Uterus (tissue), 4 donors: ENCODE measurements around the gene ZFAND3. TPM values are rescaled to one million over a fixed set of nuclear protein-coding genes. Genes with fewer than 3 reads are reported as not detected.

Source experiments
- DNase-seq, 2 donors: peaks; one replicate each; pipeline ENCODE4 v3.0.0-alpha.2; 2019 to 2020
- H3K27ac ChIP-seq, 2 donors: fragments of 200-600 bp; sonication (generic); 1 replicate in 1 of 2; 2 replicates in 1 of 2; pipeline ENCODE4 v1.5.1; 2016 to 2018
- H3K27me3 ChIP-seq, 2 donors: fragments of 200-600 bp; sonication (generic); one replicate each; pipeline ENCODE4 v1.5.1; 2018 to 2019; ENCODE audit warnings: control low read depth in 1 of 2
- H3K36me3 ChIP-seq, 2 donors: fragments of 200-600 bp; sonication (generic); one replicate each; pipeline ENCODE4 v1.5.1; 2019; ENCODE audit warnings: control low read depth in 1 of 2
- H3K4me1 ChIP-seq, 2 donors: fragments of 200-600 bp; sonication (generic); one replicate each; pipeline ENCODE4 v1.5.1; 2018 to 2019; ENCODE audit warnings: control low read depth in 1 of 2
- H3K4me3 ChIP-seq, 2 donors: fragments of 200-600 bp; sonication (generic); 1 replicate in 1 of 2; 2 replicates in 1 of 2; pipeline ENCODE4 v1.5.1; 2018 to 2019; ENCODE audit warnings: mild to moderate bottlenecking in 1 of 2
- H3K9me3 ChIP-seq, 2 donors: fragments of 200-600 bp; sonication (generic); one replicate each; pipeline ENCODE4 v1.5.1; 2019; ENCODE audit warnings: control low read depth in 1 of 2
- POLR2A ChIP-seq, 2 donors: fragments of 450-650 bp; IDR thresholded peaks; one replicate each; pipeline ENCODE4 v1.6.1; 2016; ENCODE audit warnings: antibody characterized with exemption in 2 of 2, mild to moderate bottlenecking in 1 of 2, moderate library complexity in 1 of 2
- intact Hi-C: fragments of 100-400 bp; cut with DNase I; formaldehyde crosslinking; loops from one replicate; pipeline ENCODE4 v1.15.1; 2023; ENCODE audit warnings: low total_unique reads
- total RNA-seq, 4 donors: library from RNA; depleted of rRNA in 3 of 4; stranded (reverse); fragments of >200 nt in 3 of 4; gene quantifications; one replicate each; pipeline versions ENCODE4 v1.1.0 to v1.2.4, GENCODE V29; 2014 to 2023
- TF ChIP-seq, protein P1 (sequence below), 4 experiments: fragments of 200-600 bp in 2 of 4; fragments of 450-650 bp in 2 of 4; sonication (generic) in 2 of 4; IDR thresholded peaks; one replicate each; pipeline ENCODE4 v1.5.1; 2016 to 2019; ENCODE audit warnings: antibody characterized with exemption in 4 of 4, mild to moderate bottlenecking in 2 of 4, moderate library complexity in 1 of 4
- donor health status: DM: yes; HTN: yes; CAD: no.

Gene ZFAND3
- total RNA-seq, 4 donors from 2014 or later = 5.0 to 81.9 (median 54.6) TPM

DNA sequence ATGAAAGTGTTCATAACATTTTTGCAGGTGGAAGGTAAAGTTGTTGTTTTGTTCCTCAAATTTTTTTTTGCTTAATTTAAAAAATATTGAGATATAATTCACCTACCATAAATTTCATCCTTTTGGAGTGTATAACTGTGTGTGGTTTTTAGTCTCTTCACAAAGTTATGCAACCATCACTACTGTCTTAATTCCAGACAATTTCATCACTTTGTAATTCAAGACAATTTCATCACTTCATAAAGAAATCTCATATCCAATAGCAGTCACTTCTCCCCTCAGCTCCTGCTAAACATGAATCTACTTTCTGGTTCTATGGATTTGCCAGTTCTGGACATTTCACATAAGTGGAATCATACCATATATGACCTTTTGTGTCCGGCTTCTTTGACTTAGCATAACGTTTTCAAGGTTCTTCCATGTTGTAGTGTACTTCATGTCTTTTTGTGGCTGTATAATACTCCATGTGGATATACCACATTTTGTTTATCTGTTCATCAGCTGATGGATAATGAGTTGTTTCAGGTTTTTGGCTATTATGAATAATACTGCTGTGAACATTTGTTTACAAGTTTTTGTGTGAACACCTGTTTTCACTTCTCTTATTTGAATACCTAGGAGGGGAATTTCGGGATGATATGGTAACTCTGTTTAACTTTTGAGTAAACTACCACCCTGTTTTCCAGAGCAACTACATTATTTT, 18.8 kb downstream of the ZFAND3 start:
- Histone ChIP-seq H3K27ac (no peak overlapping the region), H3K4me1 (no peaks in the 10 kb centered on the region), H3K27me3 (no peaks in the 10 kb centered on the region), H3K36me3 (no peaks in the 10 kb centered on the region), H3K4me3 (no peak overlapping the region), H3K9me3 (no peaks in the 10 kb centered on the region)
- TF ChIP-seq, protein P1, sequence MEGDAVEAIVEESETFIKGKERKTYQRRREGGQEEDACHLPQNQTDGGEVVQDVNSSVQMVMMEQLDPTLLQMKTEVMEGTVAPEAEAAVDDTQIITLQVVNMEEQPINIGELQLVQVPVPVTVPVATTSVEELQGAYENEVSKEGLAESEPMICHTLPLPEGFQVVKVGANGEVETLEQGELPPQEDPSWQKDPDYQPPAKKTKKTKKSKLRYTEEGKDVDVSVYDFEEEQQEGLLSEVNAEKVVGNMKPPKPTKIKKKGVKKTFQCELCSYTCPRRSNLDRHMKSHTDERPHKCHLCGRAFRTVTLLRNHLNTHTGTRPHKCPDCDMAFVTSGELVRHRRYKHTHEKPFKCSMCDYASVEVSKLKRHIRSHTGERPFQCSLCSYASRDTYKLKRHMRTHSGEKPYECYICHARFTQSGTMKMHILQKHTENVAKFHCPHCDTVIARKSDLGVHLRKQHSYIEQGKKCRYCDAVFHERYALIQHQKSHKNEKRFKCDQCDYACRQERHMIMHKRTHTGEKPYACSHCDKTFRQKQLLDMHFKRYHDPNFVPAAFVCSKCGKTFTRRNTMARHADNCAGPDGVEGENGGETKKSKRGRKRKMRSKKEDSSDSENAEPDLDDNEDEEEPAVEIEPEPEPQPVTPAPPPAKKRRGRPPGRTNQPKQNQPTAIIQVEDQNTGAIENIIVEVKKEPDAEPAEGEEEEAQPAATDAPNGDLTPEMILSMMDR (IDR thresholded peaks at IDR 0.05) = no peak
- TF ChIP-seq POLR2A (IDR thresholded peaks at IDR 0.05) = no peak
- intact Hi-C loops = no loop called here
- DNase-seq = no peak

DNA sequence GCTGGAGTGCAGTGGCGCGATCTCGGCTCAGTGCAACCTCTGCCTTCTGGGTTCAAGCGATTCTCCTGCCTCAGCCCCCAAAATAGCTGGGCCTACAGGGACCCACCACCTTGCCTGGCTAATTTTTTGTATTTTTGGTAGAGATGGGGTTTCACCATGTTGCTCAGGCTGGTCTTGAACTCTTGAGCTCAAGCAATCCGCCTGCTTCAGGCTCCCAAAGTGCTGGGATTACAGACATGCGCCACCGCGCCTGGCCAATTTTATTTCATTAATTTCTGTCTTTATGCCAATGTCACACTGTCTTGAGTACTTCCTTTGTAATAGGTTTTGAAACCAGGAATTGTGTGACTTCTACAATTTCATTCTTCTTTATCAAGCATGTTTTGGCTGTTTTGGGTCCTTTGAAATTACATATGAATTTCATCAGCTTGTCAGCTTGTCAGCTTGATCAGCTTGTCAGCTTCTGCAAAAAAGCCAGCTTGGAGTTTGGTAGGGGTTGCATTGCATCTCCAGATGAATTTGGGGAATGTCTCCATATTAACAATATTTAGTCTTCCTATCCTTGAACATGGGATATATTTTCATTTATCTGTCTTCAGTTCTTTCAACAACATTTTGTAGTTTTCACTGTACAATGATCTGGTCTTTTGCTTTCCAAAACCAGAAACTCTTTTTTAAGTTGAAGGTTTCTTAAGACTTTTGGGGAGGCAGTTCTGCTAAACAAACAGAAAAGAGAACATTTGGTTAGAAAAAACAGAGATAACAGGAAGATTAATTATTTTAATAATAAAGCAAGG, 20.8 kb downstream of the ZFAND3 start:
- intact Hi-C loops = no loop called here
- H3K27ac ChIP-seq = no peak overlapping the region
- no peaks in the 10 kb centered on the region for H3K9me3 ChIP-seq
- TF ChIP-seq, protein P1 (IDR thresholded peaks at IDR 0.05) = no peak
- TF ChIP-seq POLR2A (IDR thresholded peaks at IDR 0.05) = no peak
- DNase-seq = no peak
- no peak overlapping the region for H3K4me3 ChIP-seq
- H3K36me3 ChIP-seq = no peaks in the 10 kb centered on the region
- no peaks in the 10 kb centered on the region for H3K4me1 ChIP-seq
- H3K27me3 ChIP-seq = no peaks in the 10 kb centered on the region

DNA sequence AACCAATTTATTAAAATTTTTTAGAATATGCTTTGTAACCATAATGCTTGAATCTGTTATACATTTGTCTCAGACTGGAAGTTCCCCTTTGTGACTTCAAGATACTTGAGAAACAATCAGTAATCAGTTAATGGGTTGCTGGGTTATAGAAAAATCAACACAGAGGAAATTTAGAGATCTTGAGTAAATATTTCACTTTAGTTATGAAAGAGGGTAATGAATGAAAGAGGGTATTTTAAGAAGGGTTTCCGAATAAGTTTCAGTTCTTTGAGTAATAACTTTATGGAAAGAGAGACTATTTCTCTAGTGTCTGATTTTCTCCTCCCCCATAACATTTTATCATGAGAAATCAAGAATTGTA, 21.4 kb downstream of the ZFAND3 start:
- intact Hi-C loops = no loop called here
- Histone ChIP-seq H3K27ac (no peak overlapping the region), H3K9me3 (no peaks in the 10 kb centered on the region), H3K4me3 (no peak overlapping the region), H3K36me3 (no peaks in the 10 kb centered on the region), H3K4me1 (no peaks in the 10 kb centered on the region), H3K27me3 (no peaks in the 10 kb centered on the region)
- TF ChIP-seq, protein P1 (IDR thresholded peaks at IDR 0.05) = no peak
- no peak for TF ChIP-seq POLR2A (IDR thresholded peaks at IDR 0.05)
- DNase-seq = no peak

DNA sequence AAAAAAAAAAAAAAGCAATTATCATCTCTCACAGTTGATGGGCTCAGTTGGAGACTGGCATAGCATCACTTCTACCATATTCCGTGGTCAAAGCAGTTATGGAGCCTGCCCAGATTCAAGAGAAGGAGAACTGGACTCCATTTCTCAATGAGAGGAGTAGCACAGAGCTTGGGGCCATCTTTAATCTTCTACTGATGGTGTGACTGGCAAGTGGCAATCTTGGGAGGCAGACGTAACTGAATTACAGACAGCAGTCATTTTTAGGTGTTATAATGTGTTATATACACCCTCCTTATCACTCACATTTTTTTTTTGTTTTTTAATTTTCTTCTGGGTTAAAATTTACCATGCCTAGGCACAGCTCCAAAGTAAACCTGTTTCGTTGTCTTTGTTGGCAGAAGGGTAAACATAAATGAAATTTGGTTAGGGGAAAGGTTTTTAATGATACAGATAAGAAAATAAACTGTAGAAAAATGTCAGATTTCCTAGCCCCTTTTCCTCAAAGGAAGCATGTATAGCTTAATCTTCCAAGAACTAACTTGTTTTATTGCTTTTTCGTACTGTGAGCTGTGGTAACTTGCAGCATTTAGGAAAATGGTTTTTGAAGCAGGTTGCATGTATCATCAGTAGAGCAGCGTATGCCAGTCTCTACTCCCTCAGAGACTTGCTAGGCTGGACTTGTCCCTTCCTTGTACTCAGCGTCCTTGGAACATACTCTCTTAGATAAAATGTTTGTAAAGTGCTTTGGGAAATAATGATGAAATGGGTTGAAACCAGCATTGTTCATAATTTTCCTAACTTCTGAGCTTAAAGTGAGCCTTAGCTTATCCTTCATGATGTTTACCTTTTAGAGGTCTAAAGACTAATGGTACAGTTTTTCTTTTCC, 25.7 kb downstream of the ZFAND3 start:
- intact Hi-C loops = no loop called here
- Histone ChIP-seq H3K36me3 (no peaks in the 10 kb centered on the region), H3K9me3 (no peaks in the 10 kb centered on the region), H3K27ac (no peak overlapping the region), H3K27me3 (no peaks in the 10 kb centered on the region), H3K4me3 (no peak overlapping the region), H3K4me1 (no peaks in the 10 kb centered on the region)
- TF ChIP-seq, protein P1 (IDR thresholded peaks at IDR 0.05) = no peak
- no peak for TF ChIP-seq POLR2A (IDR thresholded peaks at IDR 0.05)
- no peak for DNase-seq
